Inflammatory macrophage treated with lipopolysaccharide for 4 hours (primary cell): ENCODE results near the gene TUBGCP6.

Source experiments
- DNase-seq: peaks from one replicate; pipeline ENCODE4 v3.0.0-alpha.2; 2020

Gene TUBGCP6

DNA sequence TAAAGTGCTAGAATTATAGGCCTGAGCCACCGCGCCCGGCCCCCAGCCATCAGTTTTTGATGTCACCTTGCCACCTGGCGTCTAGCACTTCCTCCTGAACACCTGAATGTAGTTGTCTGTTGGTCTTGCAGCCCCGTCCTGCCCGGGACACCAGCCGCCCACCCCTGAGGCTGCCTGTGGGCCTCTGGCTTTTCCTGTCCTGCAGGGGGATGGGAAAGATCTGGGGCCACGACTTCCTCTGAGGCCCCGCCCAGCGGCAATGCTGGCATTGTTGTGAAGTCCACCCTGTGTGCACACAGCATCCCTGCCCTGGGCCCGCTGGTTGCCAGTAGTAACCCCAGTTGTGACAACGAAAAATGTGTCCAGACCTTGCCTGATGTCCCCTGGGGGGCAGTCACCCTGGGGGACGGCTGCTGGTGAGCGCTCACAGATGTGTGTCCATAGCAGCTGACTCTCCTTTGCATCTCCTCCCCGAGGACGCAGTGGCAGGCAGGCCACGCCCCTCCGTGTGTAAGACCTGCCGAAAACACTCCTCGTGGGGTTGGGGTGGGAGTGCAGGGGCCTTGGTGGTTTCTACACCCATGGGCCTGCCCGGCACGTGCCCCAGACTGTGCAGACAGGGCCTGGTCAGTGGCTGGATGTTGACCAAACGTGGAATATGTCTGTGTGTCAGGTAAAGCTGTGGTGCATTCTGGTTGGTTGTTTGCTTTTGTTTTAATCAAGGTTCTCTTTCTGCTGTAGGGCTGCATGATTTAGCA, 37.3 kb downstream of the TUBGCP6 start:
- DNase-seq, result no peak

DNA sequence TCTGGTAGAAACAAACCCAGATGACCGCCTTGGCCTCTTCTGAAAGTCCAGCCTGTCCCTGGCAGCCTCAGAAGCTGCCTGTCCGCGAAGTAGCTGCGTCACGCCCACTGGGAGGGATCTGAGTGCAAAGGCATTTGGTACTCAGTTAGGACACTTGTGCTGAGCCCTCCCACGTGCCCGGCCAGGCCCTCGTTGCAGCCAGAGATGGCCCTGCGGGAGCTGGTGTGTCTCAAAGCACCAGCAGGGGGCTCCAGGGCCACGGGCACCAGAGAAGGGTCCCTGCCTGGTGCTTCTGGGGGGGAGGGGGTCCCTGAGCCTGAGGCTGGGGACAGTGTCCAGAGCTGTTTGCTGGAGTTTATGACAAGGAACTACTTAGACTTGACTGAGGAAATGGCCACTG, 38.2 kb downstream of the TUBGCP6 start:
- peak; percentile 64 for DNase-seq

DNA sequence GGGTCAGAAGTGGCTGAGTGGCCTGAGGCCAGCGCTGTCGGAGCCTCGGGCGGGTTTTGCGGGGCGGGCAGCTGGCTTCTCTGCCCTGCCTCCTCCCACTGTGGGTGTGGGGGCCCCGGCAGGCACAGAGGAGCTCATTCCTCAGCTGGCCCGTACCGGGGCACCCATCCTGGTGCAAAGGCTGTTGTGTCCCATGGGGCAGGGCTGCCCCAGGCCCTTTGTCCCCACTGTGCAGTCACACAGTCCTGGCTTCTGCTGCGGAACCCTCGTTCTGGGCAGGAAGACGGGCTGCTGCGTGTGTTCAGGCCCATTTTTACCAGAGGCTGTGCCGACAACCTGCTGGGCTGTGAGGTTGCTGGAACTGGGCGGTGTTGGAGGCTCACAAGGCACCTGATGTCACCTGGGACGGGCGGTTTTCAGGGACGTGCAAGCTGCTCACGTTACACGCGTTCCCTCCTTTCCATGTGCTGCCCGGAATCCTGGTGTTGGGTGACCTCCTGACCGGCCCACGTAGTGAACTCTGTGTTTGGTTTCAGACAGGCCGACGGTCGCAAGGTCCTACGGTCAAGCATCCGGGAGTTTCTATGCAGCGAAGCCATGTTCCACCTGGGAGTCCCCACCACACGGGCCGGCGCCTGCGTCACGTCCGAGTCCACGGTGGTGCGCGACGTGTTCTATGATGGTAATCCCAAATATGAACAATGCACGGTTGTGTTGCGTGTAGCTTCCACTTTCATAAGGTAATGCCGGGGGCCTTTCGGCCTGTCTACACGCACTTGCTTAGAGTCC, 38.8 kb downstream of the TUBGCP6 start:
- no peak for DNase-seq

DNA sequence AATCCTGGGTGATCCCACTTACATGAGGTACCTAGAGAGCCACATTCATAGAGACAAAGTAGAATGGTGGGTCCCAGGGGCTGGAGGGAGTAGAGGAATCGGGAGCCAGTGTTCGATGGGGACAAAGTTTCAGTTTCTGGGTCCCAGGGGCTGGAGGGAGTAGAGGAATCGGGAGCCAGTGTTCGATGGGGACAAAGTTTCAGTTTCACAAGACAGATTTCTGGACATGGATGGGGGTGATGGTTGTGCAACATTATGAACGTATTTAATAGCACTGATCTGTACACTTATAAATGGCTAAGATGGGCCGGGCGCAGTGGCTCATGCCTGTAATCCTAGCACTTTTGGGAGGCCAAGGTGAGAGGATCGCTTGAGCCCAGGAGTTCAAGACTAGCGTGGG, 39.8 kb downstream of the TUBGCP6 start:
- DNase-seq, result peak; percentile 47

DNA sequence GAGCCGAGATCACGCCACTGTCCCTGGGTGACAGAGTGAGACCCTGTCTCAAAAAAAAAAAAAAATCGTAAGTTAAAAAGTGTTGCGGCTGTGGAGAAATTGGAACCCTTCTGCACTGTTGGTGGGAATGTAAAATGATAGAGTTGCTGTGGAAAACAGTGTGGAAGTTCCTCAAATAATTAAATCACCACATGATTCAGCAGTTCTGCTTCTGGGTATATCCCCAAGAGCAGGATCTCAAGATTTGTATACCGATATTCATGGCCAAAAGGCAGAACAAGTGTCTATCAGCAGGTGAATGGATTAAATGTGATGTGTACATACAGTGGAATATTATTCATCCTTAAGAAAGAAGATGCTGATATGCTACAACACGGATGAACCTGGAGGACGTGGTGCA, 40.3 kb downstream of the TUBGCP6 start:
- DNase-seq, result peak; percentile 65

DNA sequence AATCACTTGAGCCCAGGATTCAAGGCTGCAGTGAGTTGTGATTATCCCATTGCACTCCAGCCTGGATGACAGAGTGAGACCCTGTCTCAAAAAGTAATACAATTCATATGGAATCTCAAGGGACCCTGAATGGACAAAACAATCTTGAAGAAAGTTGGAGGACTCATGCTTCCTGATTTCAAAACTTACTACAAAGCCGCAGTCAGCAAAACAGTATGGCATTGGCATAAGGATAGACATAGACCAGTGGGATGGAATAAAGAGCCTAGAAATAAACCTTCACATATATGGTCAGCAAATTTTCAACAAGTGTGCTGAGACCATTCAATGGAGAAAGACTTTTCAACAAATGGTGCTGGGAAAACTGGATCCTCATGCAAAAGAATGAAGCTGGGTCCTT, 41.5 kb downstream of the TUBGCP6 start:
- DNase-seq, result no peak

DNA sequence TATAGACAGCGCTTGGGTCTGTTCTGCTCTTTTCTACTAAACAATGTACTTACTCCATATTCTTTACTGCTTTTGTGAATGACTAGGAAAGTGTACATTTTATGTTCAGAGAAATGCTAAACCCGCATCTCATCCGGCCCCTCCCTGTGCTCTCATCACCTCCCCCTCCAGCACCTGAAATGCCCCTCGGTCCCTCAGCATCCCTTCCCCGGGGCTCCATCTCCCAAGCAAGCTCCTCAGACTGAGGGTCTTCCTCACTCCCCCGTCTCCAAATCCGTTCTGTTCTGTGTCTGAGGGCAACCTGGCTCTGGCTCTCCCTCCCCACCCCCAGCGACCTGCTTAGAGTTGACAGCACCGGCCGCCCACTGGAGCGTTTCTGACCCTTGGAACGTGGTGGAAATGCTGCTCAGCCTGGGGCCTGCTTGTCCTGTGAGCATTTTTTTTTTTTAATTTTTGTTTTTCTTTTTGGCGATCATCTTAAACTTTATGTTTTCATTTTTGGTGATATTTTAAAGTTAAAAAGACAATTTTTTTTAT, 42.6 kb downstream of the TUBGCP6 start:
- DNase-seq, result no peak

DNA sequence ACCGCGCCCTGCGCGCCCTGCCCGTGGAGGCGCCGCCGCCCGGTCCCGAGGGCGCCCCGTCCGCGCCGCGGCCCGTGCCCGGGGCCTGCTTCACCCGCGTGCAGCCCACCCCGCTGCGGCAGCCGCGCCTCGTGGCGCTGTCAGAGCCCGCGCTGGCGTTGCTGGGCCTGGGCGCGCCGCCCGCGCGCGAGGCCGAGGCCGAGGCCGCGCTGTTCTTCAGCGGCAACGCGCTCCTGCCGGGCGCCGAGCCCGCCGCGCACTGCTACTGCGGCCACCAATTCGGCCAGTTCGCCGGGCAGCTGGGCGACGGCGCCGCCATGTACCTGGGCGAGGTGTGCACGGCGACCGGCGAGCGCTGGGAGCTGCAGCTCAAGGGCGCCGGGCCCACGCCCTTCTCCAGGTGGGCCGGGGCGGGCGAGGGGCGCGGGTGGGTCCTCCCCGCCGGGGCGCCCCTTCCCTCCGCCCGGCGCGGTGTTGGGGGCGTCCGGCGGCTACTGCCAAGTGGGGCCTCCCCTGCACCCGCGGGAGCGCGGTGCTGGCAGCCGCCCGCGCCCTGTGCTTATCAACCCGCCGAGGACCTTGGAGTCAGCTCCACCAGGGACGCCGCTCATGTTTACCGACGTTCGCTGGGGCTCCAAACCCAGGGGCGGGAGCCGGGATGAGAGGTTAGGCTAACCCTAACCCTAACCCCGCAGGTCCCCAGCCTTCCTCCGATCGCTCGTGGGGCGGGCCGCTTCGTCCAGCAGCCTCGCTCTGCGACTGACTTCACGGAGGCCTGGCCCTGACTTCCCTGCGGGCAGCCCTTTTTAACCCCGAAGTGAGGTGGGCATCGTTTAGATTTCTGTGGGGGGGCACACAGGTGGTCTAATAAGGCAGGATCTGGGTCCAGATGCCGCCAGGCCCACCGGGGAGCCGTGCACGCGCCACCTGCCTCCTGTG, 43.4 kb downstream of the TUBGCP6 start:
- DNase-seq, result peak; percentile 13

DNA sequence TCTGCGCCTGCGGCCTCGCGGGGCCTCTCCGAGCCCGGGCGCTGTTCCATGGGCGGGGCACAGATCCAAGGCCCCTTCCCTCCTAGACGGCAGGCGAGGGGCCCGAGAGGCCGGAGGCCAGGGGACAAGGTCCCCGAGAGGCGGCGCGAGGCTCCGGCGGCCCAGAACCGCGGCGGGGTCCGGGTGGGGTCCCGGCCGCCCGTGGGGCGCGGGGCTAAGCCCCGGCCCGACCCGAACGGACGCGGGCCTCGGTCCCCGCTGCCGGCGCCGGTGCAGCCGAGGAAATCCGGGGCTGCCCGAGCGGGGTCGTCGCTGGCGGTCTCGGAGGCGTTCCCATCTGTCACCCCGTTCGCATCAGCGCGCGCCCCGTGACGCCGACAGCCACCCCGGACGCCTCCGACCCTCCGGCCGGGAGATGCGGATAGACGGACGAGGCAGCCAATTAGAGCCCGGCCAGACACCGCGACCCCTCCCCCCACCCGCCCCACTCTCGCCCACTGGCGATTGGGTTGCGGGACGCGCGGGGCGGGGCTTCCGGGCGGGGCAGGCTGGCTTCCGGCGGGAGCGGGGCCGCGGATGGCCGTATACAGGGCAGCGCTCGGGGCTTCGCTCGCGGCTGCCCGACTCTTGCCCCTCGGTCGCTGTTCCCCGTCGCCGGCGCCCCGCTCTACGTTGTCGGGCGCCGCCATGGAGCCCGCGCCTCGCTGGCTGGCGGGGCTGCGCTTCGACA, 44.2 kb downstream of the TUBGCP6 start, which contains the start of gene SELENOO:
SELENOO (plus strand) TSS at position 551 of the 730 bp plus-strand sequence; CDS start at position 577, 26 bp downstream.
- peak; percentile 90 for DNase-seq

DNA sequence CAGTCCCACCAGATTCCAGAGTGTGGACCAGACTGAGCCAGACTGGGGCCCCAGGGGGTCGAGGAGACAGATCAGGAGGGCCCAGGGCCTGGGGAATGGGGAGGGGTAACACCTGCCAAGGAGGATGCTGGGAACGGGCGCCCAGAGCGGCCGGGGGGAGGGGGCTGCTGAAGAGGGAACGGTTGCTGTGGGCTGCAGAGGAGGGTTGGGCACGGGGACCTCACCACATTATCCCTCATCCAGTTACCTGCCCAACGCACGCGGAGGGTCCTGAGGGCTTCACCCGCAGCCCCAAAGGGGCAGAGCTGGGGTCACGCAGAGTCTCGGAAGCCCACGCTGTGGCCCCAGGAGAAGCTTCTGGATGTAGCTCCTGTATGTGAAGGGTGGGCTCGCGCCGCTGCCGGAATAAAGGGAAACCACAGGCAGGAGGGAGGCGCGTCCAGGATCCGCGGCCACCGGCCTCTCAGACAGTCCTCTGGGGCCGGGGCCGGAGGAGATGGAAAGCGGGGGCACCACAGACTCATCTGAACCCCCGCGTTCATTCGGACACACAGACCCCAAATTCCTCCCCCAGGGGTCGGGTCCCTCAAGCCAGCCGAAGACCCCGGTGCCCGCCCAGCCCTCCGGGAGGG, 44.9 kb downstream of the TUBGCP6 start:
- no peak for DNase-seq

DNA sequence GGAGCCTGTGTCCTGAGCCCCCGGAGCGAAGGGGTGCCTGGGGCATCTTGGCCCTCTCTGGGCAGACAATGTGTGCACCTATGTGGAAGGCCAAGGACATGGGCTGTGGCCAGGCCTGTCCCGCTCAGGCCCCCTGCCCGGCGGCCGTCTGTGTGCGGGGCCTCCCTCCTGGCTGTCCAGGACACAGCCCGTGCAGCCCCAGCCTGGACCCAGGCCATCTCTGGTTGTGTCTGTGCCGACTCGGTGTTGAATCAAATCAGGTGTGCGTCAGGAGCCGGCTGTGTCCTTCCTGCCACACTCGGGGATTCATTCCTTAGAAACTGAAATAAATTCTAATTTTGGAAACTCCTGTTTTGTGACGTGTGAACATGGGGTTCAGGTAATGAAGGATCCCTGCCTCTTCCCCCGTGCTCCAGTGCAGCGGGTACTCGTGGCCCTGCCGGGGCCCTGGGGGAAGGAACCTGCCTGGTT, 45.5 kb downstream of the TUBGCP6 start:
- no peak for DNase-seq

DNA sequence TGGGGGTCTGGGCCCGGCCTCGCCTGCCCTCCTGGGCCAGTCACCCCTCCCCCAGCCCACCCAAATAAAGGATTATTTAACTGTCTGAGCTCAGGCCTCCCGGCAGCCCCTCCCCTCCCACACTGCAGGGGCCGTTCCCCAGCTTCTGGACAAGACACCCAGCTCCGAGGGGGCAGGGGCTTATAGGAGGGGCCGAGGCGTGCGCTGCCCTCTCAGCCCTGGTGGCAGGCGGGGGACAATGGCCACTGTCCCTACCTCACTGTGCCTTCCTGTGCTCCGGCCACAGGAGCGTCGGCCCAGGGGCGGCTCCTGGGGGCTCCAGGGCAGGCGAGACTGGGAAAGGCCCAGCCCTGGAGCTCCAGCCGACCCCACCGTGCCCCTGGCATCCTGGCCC, 46.2 kb downstream of the TUBGCP6 start:
- no peak for DNase-seq

DNA sequence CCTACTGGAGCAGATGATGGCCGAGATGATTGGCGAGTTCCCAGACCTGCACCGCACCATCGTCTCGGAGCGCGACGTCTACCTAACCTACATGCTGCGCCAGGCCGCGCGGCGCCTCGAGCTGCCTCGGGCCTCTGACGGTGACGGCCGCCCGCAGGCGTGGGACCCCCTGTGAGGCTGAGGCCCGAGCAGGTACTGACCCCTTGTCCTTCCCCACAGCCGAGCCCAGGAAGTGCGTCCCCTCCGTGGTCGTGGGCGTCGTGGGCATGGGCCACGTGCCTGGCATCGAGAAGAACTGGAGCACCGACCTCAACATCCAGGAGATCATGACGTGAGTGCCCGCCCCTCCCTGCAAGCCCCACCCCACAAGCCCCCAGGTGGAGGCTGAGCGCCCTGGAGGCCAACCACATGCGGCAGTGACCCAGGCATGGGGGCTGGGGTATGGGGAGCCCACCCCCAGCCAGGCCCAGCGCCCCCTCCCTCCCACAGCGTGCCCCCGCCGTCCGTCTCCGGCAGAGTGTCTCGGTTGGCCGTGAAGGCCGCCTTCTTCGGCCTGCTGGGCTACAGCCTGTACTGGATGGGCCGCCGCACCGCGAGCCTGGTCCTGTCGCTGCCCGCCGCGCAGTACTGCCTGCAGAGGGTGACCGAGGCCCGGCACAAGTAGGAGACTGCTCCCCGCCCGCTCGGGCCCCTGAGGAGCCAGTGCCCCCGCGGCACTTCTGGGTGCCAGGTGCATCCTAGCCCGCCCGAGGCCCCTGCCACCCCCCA, 46.8 kb downstream of the TUBGCP6 start:
- no peak for DNase-seq

DNA sequence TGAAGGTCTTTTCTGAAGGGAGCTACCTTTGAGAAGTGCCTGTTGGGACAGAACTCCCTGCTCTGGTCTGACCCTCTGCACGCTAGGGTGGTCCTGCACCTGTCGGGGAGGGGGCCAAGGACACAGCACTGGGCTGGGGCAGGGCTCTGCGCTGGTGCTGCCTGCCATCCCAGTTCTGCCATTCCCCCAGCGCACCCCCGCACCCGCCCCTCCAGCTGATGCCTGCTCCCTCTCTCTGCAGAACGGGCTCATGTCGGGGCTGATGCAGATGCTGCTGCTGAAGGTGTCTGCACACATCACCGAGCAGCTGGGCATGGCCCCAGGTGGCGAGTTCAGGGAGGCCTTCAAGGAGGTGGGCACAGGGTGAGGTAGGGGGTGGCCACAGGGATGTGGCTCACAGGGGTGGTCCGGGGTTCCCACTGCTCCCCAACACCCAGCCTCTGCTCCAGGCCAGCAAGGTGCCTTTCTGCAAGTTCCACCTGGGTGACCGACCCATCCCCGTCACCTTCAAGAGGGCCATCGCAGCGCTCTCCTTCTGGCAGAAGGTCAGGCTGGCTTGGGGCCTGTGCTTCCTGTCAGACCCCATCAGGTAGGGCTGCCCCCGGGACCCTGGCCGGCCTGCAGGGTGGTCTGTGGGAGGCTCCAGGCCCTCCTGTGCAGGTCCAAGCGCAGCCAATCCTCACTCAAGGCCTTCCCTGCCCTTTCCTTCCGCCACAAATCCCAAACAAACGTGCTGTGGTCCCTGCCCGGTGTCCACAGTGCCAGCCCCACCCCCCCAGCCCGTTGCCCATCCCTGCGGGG, 47.6 kb downstream of the TUBGCP6 start:
- no peak for DNase-seq

DNA sequence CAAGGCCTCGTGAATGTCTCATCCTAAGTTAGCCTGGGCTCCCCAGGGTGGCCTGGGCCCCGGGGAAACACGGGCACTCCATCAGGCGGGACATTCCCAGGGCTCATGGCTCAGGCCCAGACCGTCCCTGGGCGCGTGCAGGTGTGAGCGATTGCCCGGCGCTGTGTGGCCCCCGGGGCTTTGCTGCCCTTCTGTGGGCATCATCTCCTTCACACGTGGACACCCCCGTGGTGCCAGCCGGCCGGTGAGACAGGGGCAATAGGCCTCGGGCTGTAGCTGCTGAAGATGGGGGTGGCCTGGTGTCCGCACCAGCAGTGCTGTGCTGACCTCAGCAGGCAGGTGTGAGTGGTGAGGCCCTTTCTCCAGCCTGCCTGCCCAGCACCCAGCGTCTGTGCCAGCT, 48.6 kb downstream of the TUBGCP6 start:
- DNase-seq, result no peak

DNA sequence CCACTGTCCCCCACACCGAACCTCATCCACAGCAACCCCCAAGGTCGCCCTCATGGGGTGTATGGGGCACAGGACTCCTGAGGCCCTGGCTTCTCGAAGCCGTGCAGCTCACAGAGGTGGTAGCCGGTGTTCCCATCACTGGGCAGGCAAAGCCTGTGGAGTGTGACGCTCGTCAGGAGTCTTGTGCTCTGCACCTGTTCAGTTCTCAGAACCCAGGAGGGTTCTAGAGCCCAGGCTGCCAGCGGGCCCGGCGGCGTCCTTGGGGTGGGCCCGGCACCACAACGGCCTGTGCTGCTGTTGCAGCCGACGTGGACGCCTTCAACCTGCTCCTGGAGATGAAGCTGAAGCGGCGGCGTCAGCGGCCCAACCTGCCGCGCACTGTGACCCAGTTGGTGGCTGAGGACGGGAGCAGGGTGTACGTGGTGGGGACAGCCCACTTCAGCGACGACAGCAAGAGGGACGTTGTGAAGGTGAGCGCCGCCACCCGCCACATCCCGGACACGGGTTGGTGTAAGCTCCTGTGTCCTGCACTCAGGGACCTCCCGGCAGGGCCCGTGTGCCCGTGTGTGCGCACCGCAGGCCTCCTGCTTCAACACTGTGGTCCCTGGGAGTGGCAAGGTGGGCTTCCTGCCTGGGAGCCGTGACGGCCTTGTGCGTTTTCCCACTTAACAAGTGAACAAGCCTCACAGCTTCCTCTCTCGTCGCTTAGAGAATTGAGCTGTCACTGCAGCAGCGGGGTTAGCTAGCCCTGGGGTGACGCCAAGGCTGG, 50.6 kb downstream of the TUBGCP6 start:
- DNase-seq, result no peak

DNA sequence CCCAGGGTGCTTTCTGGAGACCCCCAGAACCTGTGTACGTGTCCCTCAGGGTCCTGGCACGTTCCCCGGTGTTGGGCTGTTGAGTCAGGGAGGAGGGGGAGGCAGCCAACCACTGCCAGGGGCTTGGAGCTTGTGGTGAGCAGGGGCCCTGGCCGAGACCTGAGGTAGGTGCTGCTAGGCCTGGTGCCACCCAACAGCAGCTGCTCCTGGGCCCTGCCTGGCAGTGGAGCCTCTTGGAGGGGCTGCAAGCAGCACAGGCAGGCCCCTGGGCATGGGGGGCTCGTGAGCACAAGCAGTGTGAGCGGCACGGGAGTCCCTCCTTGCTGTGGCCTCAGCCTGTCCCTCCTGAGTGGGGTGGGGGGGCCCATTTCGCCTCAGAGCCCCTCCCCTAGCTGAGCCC, 51.2 kb downstream of the TUBGCP6 start:
- DNase-seq, result no peak

DNA sequence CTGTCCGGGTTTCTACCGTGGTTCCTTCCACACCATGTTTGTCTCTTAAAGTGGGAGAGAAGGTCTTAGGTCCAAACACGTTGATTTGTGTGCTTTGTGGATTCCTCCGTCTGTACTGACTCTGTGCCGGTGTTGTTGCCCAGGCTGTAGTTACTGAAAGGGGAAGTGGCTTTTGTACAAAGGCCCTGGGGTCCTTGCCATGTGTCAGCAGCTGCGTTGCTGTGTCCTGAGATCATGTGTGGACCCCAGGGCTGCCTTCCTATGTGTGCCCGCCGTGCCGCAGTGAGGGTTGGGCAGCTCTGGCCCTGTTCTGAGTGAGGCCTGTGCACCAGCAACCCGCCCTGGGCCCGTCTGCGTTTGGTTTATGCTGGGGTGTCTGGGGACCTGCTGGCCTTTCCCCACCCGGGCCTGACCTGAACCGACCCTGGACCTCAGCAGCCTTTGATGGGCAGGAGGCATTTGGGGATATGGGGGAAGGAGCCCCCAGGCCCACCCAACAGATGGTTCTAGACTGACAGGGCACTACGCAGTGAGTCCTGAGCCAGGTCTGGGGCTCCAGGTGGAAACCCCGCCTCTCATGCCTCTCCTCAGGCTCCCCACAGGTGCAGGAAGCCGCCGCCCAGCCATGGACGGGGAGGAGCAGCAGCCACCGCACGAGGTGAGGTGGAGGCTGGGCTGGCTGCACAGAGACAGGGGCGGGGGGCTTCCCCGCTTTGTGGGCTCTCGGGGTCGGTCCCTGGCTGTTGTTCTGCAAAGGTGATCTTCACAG, 52.2 kb downstream of the TUBGCP6 start:
- DNase-seq, result peak; percentile 30
